GM12873 (cell line): ENCODE results near the gene FAM98B.

Source experiments
- CTCF ChIP-seq: IDR thresholded peaks from 2 replicates; pipeline ENCODE4 v1.5.1; 2012; ENCODE audit warnings: low read depth, mild to moderate bottlenecking, moderate library complexity, low read length, control low read depth; ENCODE audit not compliant: insufficient read depth; ENCODE audit errors: missing control alignments

FAM98B gene

GRCh38 chr15:38507570-38507969 is 53.6 kb downstream of the FAM98B start:
- no peak for TF ChIP-seq CTCF

DNA sequence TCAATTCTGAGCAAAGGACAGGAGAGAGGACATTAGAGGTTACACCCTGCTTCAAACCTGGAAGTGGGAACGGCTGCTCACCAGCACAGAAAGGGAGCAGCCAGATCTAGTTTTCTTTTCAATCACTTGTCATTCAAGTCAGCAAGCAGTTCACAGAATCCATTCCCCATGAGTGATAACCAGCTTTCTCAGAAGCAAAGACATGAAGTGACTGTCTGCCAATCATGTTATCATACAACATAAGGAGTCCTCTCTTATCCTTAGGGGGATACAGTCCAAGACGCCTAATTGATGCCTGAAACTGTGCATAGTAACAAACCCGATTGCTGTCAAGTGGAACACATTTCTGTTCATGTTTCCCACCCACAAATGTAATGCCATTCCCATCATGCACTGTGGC is 54.7 kb downstream of the FAM98B start:
- TF ChIP-seq CTCF: no peak

DNA sequence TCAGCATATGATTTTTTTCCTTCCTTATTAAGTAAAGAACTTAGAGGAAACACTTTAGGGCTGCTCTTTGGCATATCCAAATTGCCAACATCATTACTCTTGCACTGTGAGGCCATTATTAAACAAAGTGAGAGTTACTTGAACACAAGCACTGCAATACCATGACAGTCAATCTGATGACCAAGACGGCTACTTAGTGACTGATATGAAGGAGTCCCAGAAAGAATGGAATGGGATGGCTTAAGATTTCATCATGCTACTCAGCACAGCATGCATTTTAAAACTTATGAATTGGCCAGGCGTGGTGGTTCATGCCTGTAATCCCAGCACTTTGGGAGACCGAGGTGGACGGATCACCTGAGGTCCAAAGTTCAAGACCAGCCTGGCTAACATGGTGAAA is 55.2 kb downstream of the FAM98B start:
- no peak for TF ChIP-seq CTCF

- TF ChIP-seq CTCF: no peak
Observed at GRCh38 chr15:38512901-38513300, 59.0 kb downstream of the FAM98B start.

- TF ChIP-seq CTCF: no peak
Observed at GRCh38 chr15:38514601-38515000, 60.7 kb downstream of the FAM98B start.

GRCh38 chr15:38516626-38517025 is 62.7 kb downstream of the FAM98B start:
- TF ChIP-seq CTCF: no peak

DNA sequence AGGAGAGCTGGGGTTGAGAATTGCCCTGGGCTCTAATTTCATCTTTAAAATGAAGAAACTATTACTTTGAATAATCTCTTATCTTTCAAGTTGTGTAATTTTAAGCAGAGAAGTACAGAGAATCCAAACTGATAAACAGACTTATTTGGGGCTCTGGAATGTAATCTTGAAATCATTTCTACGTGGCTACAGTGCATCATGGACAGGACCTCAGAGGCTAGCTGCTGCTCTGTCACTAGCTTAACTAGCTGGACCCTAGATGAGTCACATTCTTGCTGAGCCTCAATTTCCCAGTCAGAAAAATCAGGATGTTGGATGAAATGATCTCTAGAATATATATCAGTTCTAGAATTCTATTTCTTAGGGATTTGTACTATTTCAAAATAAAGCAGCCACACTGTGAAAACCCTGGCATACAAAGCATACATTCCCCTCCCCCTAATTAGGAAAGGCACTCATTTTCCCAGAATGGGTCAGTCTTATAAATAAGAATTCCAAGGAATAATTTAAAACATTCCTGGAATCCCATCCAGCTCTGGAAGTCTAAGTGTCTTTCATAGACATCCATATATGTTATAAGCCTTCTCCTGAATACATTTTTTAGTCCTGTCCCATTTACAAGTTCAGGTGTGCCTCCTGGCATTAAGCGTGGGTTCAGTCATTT is 63.5 kb downstream of the FAM98B start:
- TF ChIP-seq CTCF: no peak
